ENCODE measurements around the gene AARS2. TPM values are rescaled to one million over a fixed set of nuclear protein-coding genes. Genes with fewer than 3 reads are reported as not detected.

The AARS2 gene
- polyA plus RNA-seq, 2 of the 4 experiments (the other 2 are of a cell fraction) = 4.3 to 6.2 TPM

- CTCF ChIA-PET = interaction anchor here (0.9 kb wide), 1 partner anchor 23 kb away, joined by 4 read pairs; no protein-coding TSS in a partner anchor
- no peak for ATAC-seq
- no peak for DNase-seq (ENCODE audit: low read depth in 1 of 2, low spot score in 1 of 2)
- FAIRE-seq = no peak
- TF ChIP-seq HDAC2 (IDR thresholded peaks at IDR 0.05) (no peak), HEYL (CRISPR knock-in tag; IDR thresholded peaks at IDR 0.05) (no peak), MAZ (IDR thresholded peaks at IDR 0.05; ENCODE audit: borderline replicate concordance, low read depth, low read length) (no peak), CHD2 (IDR thresholded peaks at IDR 0.05; ENCODE audit: low read length, partially characterized antibody) (no peak), HOXA7 (CRISPR knock-in tag; IDR thresholded peaks at IDR 0.05) (no peak), NFE2L2 (conservative IDR thresholded peaks at IDR 0.05; ENCODE audit: low read length) (no peak), ZFP36 (IDR thresholded peaks at IDR 0.05; ENCODE audit: borderline replicate concordance, partially characterized antibody) (no peak), USF2 (IDR thresholded peaks at IDR 0.05) (no peak)
- WGBS (ENCODE audit: missing lambda C conversion rate) = 33% methylated on average over 6 of the region's 6 CpGs
- Histone ChIP-seq H3K9me3 (no peaks in the 10 kb centered on the region; the same call in 2 of the 3 replicates), H3K4me3 (no peak overlapping the region), H3K4me1 (no peaks in the 10 kb centered on the region), H3K27ac (no peak overlapping the region), H3K4me2 (no peak overlapping the region)
- POLR2A ChIA-PET = no interaction called here
These were observed 48.8 kb upstream of the AARS2 start for GRCh38 chr6:44361947-44362346.

GRCh38 chr6:44359973-44360372 lies 46.8 kb upstream of the AARS2 start:
- Histone ChIP-seq H3K27ac (no peak overlapping the region), H3K4me2 (no peak overlapping the region), H3K4me1 (no peaks in the 10 kb centered on the region), H3K4me3 (no peak overlapping the region), H3K9me3 (peaks cover 2% of the 10 kb centered on the region; the same call in 1 of the 3 replicates)
- TF ChIP-seq ZC3H11A (IDR thresholded peaks at IDR 0.05) (no peak), E2F6 (IDR thresholded peaks at IDR 0.05; ENCODE audit: borderline replicate concordance, low read depth) (no peak), SREBF2 (IDR thresholded peaks at IDR 0.05) (no peak), RNF2 (IDR thresholded peaks at IDR 0.05; ENCODE audit: borderline replicate concordance, low read depth) (no peak), CHD4 (IDR thresholded peaks at IDR 0.05; ENCODE audit: borderline replicate concordance) (no peak), ESRRA (IDR thresholded peaks at IDR 0.05; ENCODE audit: borderline replicate concordance, low read length) (no peak), CBX2 (IDR thresholded peaks at IDR 0.05; ENCODE audit: borderline replicate concordance, low read depth) (no peak), NPAS2 (CRISPR knock-in tag; IDR thresholded peaks at IDR 0.05; ENCODE audit: borderline replicate concordance) (no peak), NFE2L2 (conservative IDR thresholded peaks at IDR 0.05; ENCODE audit: low read length) (no peak), CHD2 (IDR thresholded peaks at IDR 0.05; ENCODE audit: low read length, partially characterized antibody) (no peak), USF2 (IDR thresholded peaks at IDR 0.05) (no peak), HES2 (IDR thresholded peaks at IDR 0.05) (no peak)
- ATAC-seq = no peak
- FAIRE-seq = no peak
- ChIA-PET CTCF (interaction anchor here (1.4 kb wide), 1 partner anchor 24 kb away, joined by 3 read pairs; no protein-coding TSS in a partner anchor), POLR2A (no interaction called here)
- no peak for DNase-seq (ENCODE audit: low read depth in 1 of 2, low spot score in 1 of 2)
- 13% methylated on average over 3 of the region's 3 CpGs for WGBS (ENCODE audit: missing lambda C conversion rate)

- ATAC-seq = no peak
- WGBS (ENCODE audit: missing lambda C conversion rate) = 0% methylated on average over 1 of the region's 1 CpG
- H3K4me2 ChIP-seq = no peak overlapping the region
- ChIA-PET POLR2A (no interaction called here), CTCF (interaction anchor here (1.6 kb wide), 1 partner anchor 19 kb away, joined by 4 read pairs; no protein-coding TSS in a partner anchor)
- TF ChIP-seq FOSB (CRISPR knock-in tag; IDR thresholded peaks at IDR 0.05) (no peak), HMGXB4 (CRISPR knock-in tag; IDR thresholded peaks at IDR 0.05; ENCODE audit: borderline replicate concordance) (no peak), ZSCAN20 (CRISPR knock-in tag; IDR thresholded peaks at IDR 0.05) (no peak), GATA3 (IDR thresholded peaks at IDR 0.05; ENCODE audit: borderline replicate concordance) (no peak), KDM5A (IDR thresholded peaks at IDR 0.05) (no peak), KDM1A (IDR thresholded peaks at IDR 0.05; ENCODE audit: low read depth) (no peak), PHF8 (IDR thresholded peaks at IDR 0.05; ENCODE audit: borderline replicate concordance, low read depth) (no peak), EHF (CRISPR knock-in tag; IDR thresholded peaks at IDR 0.05) (no peak)
- DNase-seq (ENCODE audit: low read depth in 1 of 2, low spot score in 1 of 2) = no peak
- H3K4me3 ChIP-seq = no peak overlapping the region
- FAIRE-seq = no peak
- H3K4me1 ChIP-seq = no peaks in the 10 kb centered on the region
- peaks cover 2% of the 10 kb centered on the region; the same call in 1 of the 3 replicates for H3K9me3 ChIP-seq
- no peak overlapping the region for H3K27ac ChIP-seq
These were observed 43.3 kb upstream of the AARS2 start for GRCh38 chr6:44356487-44356886.
